HEK293 (cell line): Measurements from ENCODE around the gene TSGA10IP.

ENCODE experiments used
- SP7 ChIP-seq: fragments of 450-650 bp; formaldehyde crosslinking; IDR thresholded peaks from 2 replicates; pipeline ENCODE4 v1.5.1; 2016; ENCODE audit warnings: missing biosample characterization, missing genetic modification characterization
- YY1 ChIP-seq: fragments of 450-650 bp; formaldehyde crosslinking; IDR thresholded peaks from 2 replicates; pipeline ENCODE4 v1.5.1; 2018; ENCODE audit warnings: missing biosample characterization, missing genetic modification characterization
- ZNF140 ChIP-seq: fragments of 450-650 bp; formaldehyde crosslinking; IDR thresholded peaks from 2 replicates; pipeline ENCODE4 v1.5.1; 2016; ENCODE audit warnings: missing biosample characterization, missing genetic modification characterization
- ZNF311 ChIP-seq: fragments of 450-650 bp; formaldehyde crosslinking; IDR thresholded peaks from 2 replicates; pipeline ENCODE4 v1.5.1; 2017; ENCODE audit warnings: missing biosample characterization, missing genetic modification characterization, borderline replicate concordance
- ZNF561 ChIP-seq: fragments of 450-650 bp; IDR thresholded peaks from 2 replicates; pipeline ENCODE4 v1.5.1; 2018; ENCODE audit warnings: missing biosample characterization, missing genetic modification characterization, borderline replicate concordance
- ZNF610 ChIP-seq: fragments of 450-650 bp; formaldehyde crosslinking; IDR thresholded peaks from 2 replicates; pipeline ENCODE4 v1.5.1; 2016; ENCODE audit warnings: missing biosample characterization, missing genetic modification characterization, borderline replicate concordance
- ZNF629 ChIP-seq: fragments of 450-650 bp; formaldehyde crosslinking; IDR thresholded peaks from 2 replicates; pipeline ENCODE4 v1.5.1; 2017; ENCODE audit warnings: missing biosample characterization, missing genetic modification characterization

- no peak for TF ChIP-seq ZNF610 (tag by site-specific recombination)
- TF ChIP-seq ZNF561: no peak
- no peak for TF ChIP-seq YY1 (tag by site-specific recombination)
- TF ChIP-seq ZNF311 (tag by site-specific recombination): no peak
- no peak for TF ChIP-seq ZNF140 (tag by site-specific recombination)
- no peak for TF ChIP-seq ZNF629 (tag by site-specific recombination)
- TF ChIP-seq SP7: no peak
Measured at GRCh38 chr11:66008468-66009101, 63.3 kb downstream of the TSGA10IP start.
